Retinal pigment epithelial cell (primary cell): ENCODE measurements around the gene GALNT16.

Source experiments
- DNase-seq: peaks from one replicate; pipeline ENCODE4 v3.0.0-alpha.2; 2010; ENCODE audit warnings: low read depth
- H3K4me3 ChIP-seq: 2 replicates; pipeline ENCODE4 v1.5.1; 2011; ENCODE audit warnings: mild to moderate bottlenecking, low read length, control low read depth, moderate library complexity
- CTCF ChIP-seq: conservative IDR thresholded peaks from 2 replicates; pipeline ENCODE4 v1.5.1; 2011; ENCODE audit warnings: low read depth, low read length, control low read depth, inconsistent platforms

Gene GALNT16

GRCh38 chr14:69398818-69399210 is 138.9 kb downstream of the GALNT16 start:
- TF ChIP-seq CTCF, result no peak
- DNase-seq, result no peak
- peak overlapping the region; percentile 96 for H3K4me3 ChIP-seq

- no peak for TF ChIP-seq CTCF
- DNase-seq, result no peak
- H3K4me3 ChIP-seq, result peak overlapping the region; percentile 96
Measured at GRCh38 chr14:69399750-69400149, 139.8 kb downstream of the GALNT16 start.

- DNase-seq, result no peak
- TF ChIP-seq CTCF, result no peak
- H3K4me3 ChIP-seq, result peak overlapping the region; percentile 1
Measured at GRCh38 chr14:69400154-69400553, 140.2 kb downstream of the GALNT16 start.

GRCh38 chr14:69401841-69402240 is 141.9 kb downstream of the GALNT16 start:
- no peak for DNase-seq
- no peak overlapping the region for H3K4me3 ChIP-seq
- TF ChIP-seq CTCF, result no peak

GRCh38 chr14:69404478-69404877 is 144.5 kb downstream of the GALNT16 start:
- H3K4me3 ChIP-seq, result no peak overlapping the region
- DNase-seq, result no peak
- no peak for TF ChIP-seq CTCF

GRCh38 chr14:69404883-69405282 is 144.9 kb downstream of the GALNT16 start:
- TF ChIP-seq CTCF, result no peak
- DNase-seq, result no peak
- H3K4me3 ChIP-seq, result no peak overlapping the region

GRCh38 chr14:69405762-69406161 is 145.8 kb downstream of the GALNT16 start:
- H3K4me3 ChIP-seq, result no peak overlapping the region
- no peak for TF ChIP-seq CTCF
- DNase-seq, result no peak
